ENCODE data around the gene SMIM15.

GRCh38 chr5:61207884-61208283, 45.6 kb upstream of the SMIM15 start:
- TF ChIP-seq CTCF (IDR thresholded peaks at IDR 0.05) (no peak), POLR2A (IDR thresholded peaks at IDR 0.05) (no peak)
